Measurements from ENCODE around the gene CDHR1.
"Not testable (repeated sequence)": the region's sequence is repeated elsewhere in the genome, so short reads cannot be mapped to it uniquely, and the experiment has no call there.

Gene CDHR1

GRCh38 chr10:84194424-84195043 lies at the start of gene CDHR1:
Gene CDHR1, plus strand, starts transcription at chr10:84194537. Its CDS starts 224 bp downstream, at chr10:84194761.
- DNase-seq: peak; percentile 38

GRCh38 chr10:84147347-84147746 lies 47.0 kb upstream of the CDHR1 start:
- no peak for DNase-seq

GRCh38 chr10:84148006-84148597 lies 46.2 kb upstream of the CDHR1 start:
- DNase-seq: peak; percentile 62

GRCh38 chr10:84149854-84150253 lies 44.5 kb upstream of the CDHR1 start:
- DNase-seq: no peak

DNA sequence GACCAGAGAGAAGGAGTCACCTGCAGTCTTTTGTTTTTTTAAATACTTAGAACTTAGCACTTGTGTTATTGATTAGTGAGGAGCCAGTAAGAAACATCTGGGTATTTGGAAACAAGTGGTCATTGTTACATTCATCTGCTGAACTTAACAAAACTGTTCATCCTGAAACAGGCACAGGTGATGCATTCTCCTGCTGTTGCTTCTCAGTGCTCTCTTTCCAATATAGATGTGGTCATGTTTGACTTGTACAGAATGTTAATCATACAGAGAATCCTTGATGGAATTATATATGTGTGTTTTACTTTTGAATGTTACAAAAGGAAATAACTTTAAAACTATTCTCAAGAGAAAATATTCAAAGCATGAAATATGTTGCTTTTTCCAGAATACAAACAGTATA lies 41.6 kb upstream of the CDHR1 start:
- no peak for DNase-seq

DNA sequence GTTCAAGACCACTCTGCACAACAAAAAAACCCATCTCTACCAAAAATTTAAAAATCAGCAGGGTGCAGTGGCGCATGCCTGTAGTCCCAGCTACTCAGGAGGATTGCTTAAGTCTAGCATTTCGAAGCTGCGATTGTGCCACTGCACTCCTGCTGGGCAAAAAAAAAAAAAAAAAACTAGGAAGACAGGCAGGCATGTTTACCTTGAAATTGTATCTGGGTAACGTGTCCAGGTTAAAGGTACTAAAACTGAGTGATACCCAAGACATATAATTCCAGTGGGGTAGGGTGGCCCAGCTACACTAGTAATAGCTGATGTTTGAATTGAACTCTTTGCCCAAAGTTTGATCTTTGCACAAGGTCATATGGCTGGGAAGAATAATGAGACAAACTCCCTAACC lies 38.8 kb upstream of the CDHR1 start:
- no peak for DNase-seq

GRCh38 chr10:84156009-84156408 lies 38.3 kb upstream of the CDHR1 start:
- DNase-seq: no peak

GRCh38 chr10:84156768-84157167 lies 37.6 kb upstream of the CDHR1 start:
- DNase-seq: no peak

GRCh38 chr10:84158061-84158460 lies 36.3 kb upstream of the CDHR1 start:
- no peak for DNase-seq

GRCh38 chr10:84158550-84158949 lies 35.8 kb upstream of the CDHR1 start:
- no peak for DNase-seq

DNA sequence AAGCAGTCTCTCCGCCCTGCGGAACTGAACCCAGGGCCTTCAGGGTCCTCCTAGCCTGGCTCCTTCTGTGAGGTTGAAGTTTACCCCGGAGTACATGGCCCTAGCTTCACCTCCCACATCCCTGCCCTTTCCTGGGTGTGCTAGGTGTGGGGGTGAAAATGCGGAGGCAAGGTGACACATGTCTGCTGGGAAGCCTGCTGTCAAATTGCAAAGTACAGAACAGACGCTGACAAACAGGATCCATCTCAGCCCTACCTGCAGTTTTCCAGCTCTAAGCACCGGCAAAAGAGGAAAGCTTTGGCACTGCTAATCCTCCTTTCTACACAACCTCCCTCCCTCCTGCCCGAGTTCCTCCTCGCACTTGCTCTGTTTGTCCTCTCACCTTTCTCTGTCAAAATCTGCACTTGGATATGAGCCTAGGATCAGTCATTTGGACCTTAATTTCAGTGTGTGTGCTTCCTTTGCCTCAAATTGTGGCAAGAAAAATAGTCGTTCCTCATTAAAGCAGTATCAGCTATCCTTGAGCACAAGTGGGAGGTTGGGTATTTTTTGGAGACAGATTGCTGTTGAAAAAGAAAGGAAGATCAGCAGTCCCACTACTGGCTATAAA lies 35.2 kb upstream of the CDHR1 start:
- no peak for DNase-seq

GRCh38 chr10:84160663-84161362 lies 33.5 kb upstream of the CDHR1 start:
- no peak for DNase-seq

DNA sequence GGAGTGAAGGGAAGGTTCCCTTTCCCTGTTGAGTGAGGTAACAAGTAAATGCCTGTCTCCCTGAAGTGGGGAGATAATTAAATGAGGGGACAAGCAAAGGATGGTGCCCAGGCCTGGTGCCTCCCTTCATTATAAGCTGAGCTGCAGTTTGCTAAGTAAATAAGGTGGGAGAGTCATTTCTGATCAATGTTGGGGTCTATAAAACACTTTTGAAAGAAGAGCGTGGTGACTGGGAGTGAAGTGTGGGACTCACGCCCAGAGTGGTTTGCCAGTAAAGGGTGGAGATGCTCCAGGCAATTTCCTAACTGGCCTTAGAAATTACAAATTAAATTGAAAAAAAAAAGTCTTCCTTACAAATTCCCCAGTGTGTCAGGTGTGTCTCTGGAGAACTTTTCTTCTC lies 30.3 kb upstream of the CDHR1 start:
- no peak for DNase-seq

DNA sequence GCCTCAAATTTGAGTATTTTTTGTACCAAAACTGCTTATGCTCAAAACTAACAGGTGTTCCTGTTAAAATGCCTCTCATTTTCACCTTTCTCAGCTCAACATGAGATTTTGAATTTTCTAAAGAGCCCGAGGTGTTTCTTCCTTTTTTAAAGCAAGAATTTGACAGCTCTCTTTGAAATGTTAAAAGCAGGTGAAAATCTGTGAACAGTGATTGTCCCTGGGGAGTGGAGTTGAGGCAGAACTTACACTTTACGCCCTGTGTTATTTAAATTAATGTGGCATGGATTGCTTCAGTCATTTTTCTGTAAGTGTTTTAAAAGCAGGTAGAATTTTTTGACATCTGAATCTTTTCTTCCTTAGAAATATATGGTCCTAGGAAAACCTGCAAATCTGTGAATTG lies 29.9 kb upstream of the CDHR1 start:
- DNase-seq: no peak

DNA sequence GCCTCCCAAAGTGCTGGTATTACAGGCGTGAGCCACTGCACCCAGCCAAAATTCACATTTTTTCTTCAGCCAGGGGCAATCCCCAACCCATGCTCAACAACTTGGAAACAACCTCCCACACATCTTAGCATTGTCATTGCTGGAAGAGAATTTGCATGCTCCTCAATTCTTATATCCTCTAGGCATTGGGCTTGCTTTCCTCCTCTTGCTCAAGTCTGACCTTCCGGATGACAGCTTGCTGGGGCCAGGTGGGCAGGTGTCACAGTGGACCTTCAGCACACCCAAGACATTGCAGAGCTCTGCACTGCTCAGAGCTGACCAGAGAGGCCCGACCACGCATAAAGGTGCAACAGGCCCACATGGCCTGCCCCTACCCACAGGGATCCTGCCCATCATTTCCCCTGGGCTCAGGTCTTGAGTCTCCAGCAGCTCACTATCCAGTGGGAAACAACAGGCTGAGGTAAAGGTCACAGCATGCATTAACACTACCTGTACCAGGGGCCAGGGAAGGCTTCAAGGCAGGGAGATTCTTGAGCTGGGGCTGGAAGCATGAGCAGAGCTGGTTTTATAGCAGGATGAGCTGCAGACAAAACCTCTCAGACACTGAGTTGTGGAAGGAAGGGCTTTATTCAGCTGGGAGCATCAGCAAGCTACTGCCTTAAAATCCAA lies 27.6 kb upstream of the CDHR1 start:
- no peak for DNase-seq

DNA sequence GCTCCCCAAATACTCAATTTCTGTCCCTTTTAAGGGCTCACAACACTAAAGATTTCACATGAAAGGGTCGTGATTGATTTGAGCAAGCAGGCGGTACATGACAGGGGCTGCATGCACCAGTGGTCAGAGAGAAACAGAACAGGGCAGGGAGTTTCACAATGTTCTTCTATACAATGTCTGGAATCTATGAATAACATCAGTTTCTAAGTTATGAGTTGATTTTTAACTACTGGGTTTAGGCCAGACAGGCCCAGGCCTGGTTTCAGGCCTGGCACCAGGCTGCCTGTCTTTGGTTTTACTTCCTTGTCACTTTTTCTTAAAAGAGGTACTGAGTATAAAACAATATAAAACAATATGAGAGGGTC lies 27.1 kb upstream of the CDHR1 start:
- DNase-seq: not testable (repeated sequence)

GRCh38 chr10:84168382-84168781 lies 26.0 kb upstream of the CDHR1 start:
- DNase-seq: not testable (repeated sequence)

DNA sequence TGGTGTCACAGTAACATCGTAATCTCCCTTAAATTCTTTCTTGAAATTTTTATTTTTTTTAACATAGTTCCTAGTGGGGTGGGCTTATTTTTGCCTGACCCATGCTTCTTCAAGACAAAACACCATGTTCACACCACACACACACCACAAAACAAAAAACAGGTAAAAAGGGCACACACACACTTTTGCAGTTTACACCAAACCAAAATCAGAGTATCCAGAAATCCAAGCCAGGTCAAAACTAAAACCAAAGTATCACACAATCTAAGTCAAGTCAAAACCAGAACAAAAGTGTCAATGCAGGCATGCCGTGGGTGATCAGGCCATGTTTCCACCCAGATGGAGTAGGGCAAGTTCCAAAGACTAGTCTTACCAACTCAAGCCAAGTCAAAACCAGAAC lies 23.1 kb upstream of the CDHR1 start:
- DNase-seq: not testable (repeated sequence)

- DNase-seq: not testable (repeated sequence)
Observed at GRCh38 chr10:84171700-84172466, 22.5 kb upstream of the CDHR1 start.

GRCh38 chr10:84172467-84173356 lies 21.6 kb upstream of the CDHR1 start:
- DNase-seq: no peak

DNA sequence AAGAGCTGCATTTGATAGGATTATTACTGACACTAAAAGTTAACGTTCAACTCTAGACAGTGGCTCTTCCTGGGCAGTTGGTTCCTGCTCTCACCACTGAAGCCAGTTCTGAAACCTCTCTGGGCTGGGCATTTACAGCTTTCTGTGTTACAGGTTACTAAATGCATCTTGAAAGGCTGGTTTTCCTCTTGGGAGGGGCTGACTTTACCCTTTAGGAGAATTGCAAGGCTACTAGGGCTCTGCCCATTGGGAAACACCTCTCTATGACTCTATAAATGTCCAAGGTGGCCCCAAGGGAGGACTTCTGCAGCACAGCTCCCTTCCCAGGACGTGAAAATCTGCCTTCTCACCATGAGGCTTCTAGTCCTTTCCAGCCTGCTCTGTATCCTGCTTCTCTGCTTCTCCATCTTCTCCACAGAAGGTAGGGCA lies 20.8 kb upstream of the CDHR1 start, which contains the start of gene GPR15LG:
Gene GPR15LG, plus strand, starts transcription at position 301 of the 429 bp plus-strand sequence. Its CDS starts 51 bp downstream, at position 352.
- DNase-seq: no peak
